MM.1S (cell line): ENCODE measurements around the gene SSR2.

Experiments
- DNase-seq: peaks from one replicate; pipeline ENCODE4 v3.0.0-alpha.2; 2015
- H2AFZ ChIP-seq: fragments of 300-600 bp; sonication (generic); 2 replicates; pipeline ENCODE4 v1.6.0; 2016; ENCODE audit warnings: antibody characterized with exemption, low read length
- H3F3A ChIP-seq: fragments of 300-600 bp; sonication (generic); 2 replicates; pipeline ENCODE4 v1.6.1; 2016; ENCODE audit warnings: mild to moderate bottlenecking, antibody characterized with exemption, low read length, moderate library complexity, mixed read lengths; ENCODE audit not compliant: insufficient read depth
- H3K27ac ChIP-seq: fragments of 300-600 bp; sonication (generic); 2 replicates; pipeline ENCODE4 v1.5.1; 2016; ENCODE audit warnings: mild to moderate bottlenecking, low read length
- H3K27me3 ChIP-seq: fragments of 300-600 bp; sonication (generic); replicated peaks from 2 replicates; pipeline ENCODE4 v1.6.0; 2016; ENCODE audit warnings: low read length; ENCODE audit not compliant: insufficient read depth
- H3K36me3 ChIP-seq: fragments of 300-600 bp; sonication (generic); replicated peaks from 2 replicates; pipeline ENCODE4 v1.6.1; 2016; ENCODE audit warnings: mild to moderate bottlenecking, low read length, mixed read lengths; ENCODE audit not compliant: insufficient read depth
- H3K4me1 ChIP-seq: fragments of 300-600 bp; sonication (generic); 2 replicates; pipeline ENCODE4 v1.6.1; 2016; ENCODE audit warnings: low read length, mixed read lengths
- H3K4me2 ChIP-seq: fragments of 300-600 bp; sonication (generic); 2 replicates; pipeline ENCODE4 v1.6.0; 2016; ENCODE audit warnings: low read depth, low read length
- H3K4me3 ChIP-seq: fragments of 300-600 bp; sonication (generic); 2 replicates; pipeline ENCODE4 v1.5.1; 2016; ENCODE audit warnings: low read length, mixed read lengths
- H3K79me2 ChIP-seq: fragments of 300-600 bp; sonication (generic); 2 replicates; pipeline ENCODE4 v1.6.1; 2016; ENCODE audit warnings: mixed run types, low read length, mixed read lengths
- H3K9ac ChIP-seq: fragments of 300-600 bp; sonication (generic); 2 replicates; pipeline ENCODE4 v1.6.1; 2016; ENCODE audit warnings: low read length, mixed read lengths
- H3K9me2 ChIP-seq: fragments of 300-600 bp; sonication (generic); replicated peaks from 2 replicates; pipeline ENCODE4 v1.6.1; 2016; ENCODE audit warnings: mild to moderate bottlenecking, low read length, mixed read lengths; ENCODE audit not compliant: insufficient read depth
- H3K9me3 ChIP-seq: fragments of 300-600 bp; sonication (generic); replicated peaks from 2 replicates; pipeline ENCODE4 v1.6.1; 2016; ENCODE audit warnings: mild to moderate bottlenecking, low read length, mixed read lengths; ENCODE audit not compliant: insufficient read depth
- H4K20me1 ChIP-seq: fragments of 300-600 bp; sonication (generic); 2 replicates; pipeline ENCODE4 v1.6.1; 2016; ENCODE audit warnings: mild to moderate bottlenecking, low read length, moderate library complexity, mixed read lengths; ENCODE audit not compliant: insufficient read depth
- EZH2 ChIP-seq: fragments of 300-600 bp; sonication (generic); optimal IDR thresholded peaks from 2 replicates; pipeline ENCODE3; 2017; ENCODE audit warnings: low read depth, mild to moderate bottlenecking, antibody characterized with exemption, low read length, mixed read lengths
- EZH2phosphoT487 ChIP-seq: fragments of 300-600 bp; sonication (generic); IDR thresholded peaks from 2 replicates; pipeline ENCODE4 v1.6.1; 2018; ENCODE audit warnings: antibody characterized with exemption, low read length
- TF ChIP-seq, protein P1 (sequence below): fragments of 300-600 bp; sonication (generic); IDR thresholded peaks from 2 replicates; pipeline ENCODE4 v1.5.1; 2016; ENCODE audit warnings: antibody characterized with exemption, low read length, mixed read lengths

Gene SSR2

DNA sequence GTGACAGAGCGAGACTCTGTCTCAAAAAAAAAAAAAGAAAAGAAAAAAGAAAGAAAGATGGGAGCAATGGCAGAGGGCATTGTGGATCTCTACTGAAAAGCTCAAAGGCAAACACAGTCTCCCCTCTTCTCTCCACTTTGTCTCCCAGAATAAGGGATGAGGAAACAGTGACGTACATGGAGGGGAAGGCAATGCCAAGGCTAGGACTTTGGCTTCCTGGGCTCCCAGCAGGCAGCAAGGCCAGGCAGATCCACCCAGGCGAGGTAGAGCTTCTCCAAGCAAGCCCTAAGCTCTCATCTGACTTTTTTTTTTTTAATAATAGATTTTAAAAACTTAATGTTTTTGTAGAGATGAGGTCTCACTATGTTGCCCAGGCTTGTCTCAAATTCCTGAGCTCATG, 47.0 kb downstream of the SSR2 start:
- Histone ChIP-seq H2AFZ (no peak overlapping the region), H3K27ac (no peak overlapping the region), H3K4me1 (peaks cover 53% of the 10 kb centered on the region), H3K27me3 (no peaks in the 10 kb centered on the region), H3K9ac (no peak overlapping the region), H3K36me3 (peaks cover 10% of the 10 kb centered on the region), H3K9me3 (no peaks in the 10 kb centered on the region), H3F3A (peaks cover 48% of the 10 kb centered on the region), H4K20me1 (peaks cover 55% of the 10 kb centered on the region), H3K4me3 (no peak overlapping the region), H3K79me2 (peaks cover 100% of the 10 kb centered on the region), H3K9me2 (no peaks in the 10 kb centered on the region), H3K4me2 (peak overlapping the region; percentile 94; the same call in 1 of the 2 replicates)
- DNase-seq = no peak
- TF ChIP-seq, protein P1, sequence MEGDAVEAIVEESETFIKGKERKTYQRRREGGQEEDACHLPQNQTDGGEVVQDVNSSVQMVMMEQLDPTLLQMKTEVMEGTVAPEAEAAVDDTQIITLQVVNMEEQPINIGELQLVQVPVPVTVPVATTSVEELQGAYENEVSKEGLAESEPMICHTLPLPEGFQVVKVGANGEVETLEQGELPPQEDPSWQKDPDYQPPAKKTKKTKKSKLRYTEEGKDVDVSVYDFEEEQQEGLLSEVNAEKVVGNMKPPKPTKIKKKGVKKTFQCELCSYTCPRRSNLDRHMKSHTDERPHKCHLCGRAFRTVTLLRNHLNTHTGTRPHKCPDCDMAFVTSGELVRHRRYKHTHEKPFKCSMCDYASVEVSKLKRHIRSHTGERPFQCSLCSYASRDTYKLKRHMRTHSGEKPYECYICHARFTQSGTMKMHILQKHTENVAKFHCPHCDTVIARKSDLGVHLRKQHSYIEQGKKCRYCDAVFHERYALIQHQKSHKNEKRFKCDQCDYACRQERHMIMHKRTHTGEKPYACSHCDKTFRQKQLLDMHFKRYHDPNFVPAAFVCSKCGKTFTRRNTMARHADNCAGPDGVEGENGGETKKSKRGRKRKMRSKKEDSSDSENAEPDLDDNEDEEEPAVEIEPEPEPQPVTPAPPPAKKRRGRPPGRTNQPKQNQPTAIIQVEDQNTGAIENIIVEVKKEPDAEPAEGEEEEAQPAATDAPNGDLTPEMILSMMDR = no peak
- no peak for TF ChIP-seq EZH2
- TF ChIP-seq EZH2phosphoT487 = no peak

- peaks cover 100% of the 10 kb centered on the region for H3K79me2 ChIP-seq
- peaks cover 26% of the 10 kb centered on the region for H3K36me3 ChIP-seq
- peak overlapping the region; percentile 8; the same call in 1 of the 2 replicates for H3K9ac ChIP-seq
- H3F3A ChIP-seq = peaks cover 34% of the 10 kb centered on the region
- H3K4me1 ChIP-seq = peaks cover 65% of the 10 kb centered on the region
- peak overlapping the region; percentile 7; the same call in 1 of the 2 replicates for H3K27ac ChIP-seq
- no peaks in the 10 kb centered on the region for H3K9me3 ChIP-seq
- H3K9me2 ChIP-seq = no peaks in the 10 kb centered on the region
- H2AFZ ChIP-seq = no peak overlapping the region
- no peaks in the 10 kb centered on the region for H3K27me3 ChIP-seq
- DNase-seq = no peak
- H3K4me3 ChIP-seq = peak overlapping the region; percentile 15; the same call in 1 of the 2 replicates
- peak overlapping the region; percentile 40 for H3K4me2 ChIP-seq
- TF ChIP-seq EZH2phosphoT487 = no peak
- TF ChIP-seq, protein P1 = no peak
- no peak for TF ChIP-seq EZH2
- H4K20me1 ChIP-seq = peaks cover 64% of the 10 kb centered on the region
These were observed 48.6 kb downstream of the SSR2 start for GRCh38 chr1:155971910-155972809.

GRCh38 chr1:155970531-155971167, 50.1 kb downstream of the SSR2 start:
- H3K4me1 ChIP-seq = peaks cover 68% of the 10 kb centered on the region
- H3K36me3 ChIP-seq = peaks cover 31% of the 10 kb centered on the region
- peaks cover 19% of the 10 kb centered on the region for H3F3A ChIP-seq
- no peak overlapping the region for H2AFZ ChIP-seq
- peak overlapping the region; percentile 54; the same call in 1 of the 2 replicates for H3K27ac ChIP-seq
- no peak for TF ChIP-seq EZH2phosphoT487
- no peak for TF ChIP-seq EZH2
- TF ChIP-seq, protein P1 = no peak
- peak; percentile 43 for DNase-seq
- no peak overlapping the region for H3K4me3 ChIP-seq
- H3K79me2 ChIP-seq = peaks cover 100% of the 10 kb centered on the region
- peaks cover 72% of the 10 kb centered on the region for H4K20me1 ChIP-seq
- H3K4me2 ChIP-seq = peak overlapping the region; percentile 31; the same call in 1 of the 2 replicates
- H3K27me3 ChIP-seq = no peaks in the 10 kb centered on the region
- H3K9me3 ChIP-seq = no peaks in the 10 kb centered on the region
- no peak overlapping the region; the same call in 1 of the 2 replicates for H3K9ac ChIP-seq
- H3K9me2 ChIP-seq = no peaks in the 10 kb centered on the region
